Activated naive CD4-positive, alpha-beta T cell treated with anti-CD3 and anti-CD28 coated beads, Interleukin-2, amount 50 U/mL, for 16 hours (primary cell): ENCODE results near the gene SLC9A5.

ENCODE experiments used
- DNase-seq: peaks from one replicate; pipeline ENCODE4 v3.0.0-alpha.2; 2020

Gene SLC9A5, protein sequence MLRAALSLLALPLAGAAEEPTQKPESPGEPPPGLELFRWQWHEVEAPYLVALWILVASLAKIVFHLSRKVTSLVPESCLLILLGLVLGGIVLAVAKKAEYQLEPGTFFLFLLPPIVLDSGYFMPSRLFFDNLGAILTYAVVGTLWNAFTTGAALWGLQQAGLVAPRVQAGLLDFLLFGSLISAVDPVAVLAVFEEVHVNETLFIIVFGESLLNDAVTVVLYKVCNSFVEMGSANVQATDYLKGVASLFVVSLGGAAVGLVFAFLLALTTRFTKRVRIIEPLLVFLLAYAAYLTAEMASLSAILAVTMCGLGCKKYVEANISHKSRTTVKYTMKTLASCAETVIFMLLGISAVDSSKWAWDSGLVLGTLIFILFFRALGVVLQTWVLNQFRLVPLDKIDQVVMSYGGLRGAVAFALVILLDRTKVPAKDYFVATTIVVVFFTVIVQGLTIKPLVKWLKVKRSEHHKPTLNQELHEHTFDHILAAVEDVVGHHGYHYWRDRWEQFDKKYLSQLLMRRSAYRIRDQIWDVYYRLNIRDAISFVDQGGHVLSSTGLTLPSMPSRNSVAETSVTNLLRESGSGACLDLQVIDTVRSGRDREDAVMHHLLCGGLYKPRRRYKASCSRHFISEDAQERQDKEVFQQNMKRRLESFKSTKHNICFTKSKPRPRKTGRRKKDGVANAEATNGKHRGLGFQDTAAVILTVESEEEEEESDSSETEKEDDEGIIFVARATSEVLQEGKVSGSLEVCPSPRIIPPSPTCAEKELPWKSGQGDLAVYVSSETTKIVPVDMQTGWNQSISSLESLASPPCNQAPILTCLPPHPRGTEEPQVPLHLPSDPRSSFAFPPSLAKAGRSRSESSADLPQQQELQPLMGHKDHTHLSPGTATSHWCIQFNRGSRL

DNA sequence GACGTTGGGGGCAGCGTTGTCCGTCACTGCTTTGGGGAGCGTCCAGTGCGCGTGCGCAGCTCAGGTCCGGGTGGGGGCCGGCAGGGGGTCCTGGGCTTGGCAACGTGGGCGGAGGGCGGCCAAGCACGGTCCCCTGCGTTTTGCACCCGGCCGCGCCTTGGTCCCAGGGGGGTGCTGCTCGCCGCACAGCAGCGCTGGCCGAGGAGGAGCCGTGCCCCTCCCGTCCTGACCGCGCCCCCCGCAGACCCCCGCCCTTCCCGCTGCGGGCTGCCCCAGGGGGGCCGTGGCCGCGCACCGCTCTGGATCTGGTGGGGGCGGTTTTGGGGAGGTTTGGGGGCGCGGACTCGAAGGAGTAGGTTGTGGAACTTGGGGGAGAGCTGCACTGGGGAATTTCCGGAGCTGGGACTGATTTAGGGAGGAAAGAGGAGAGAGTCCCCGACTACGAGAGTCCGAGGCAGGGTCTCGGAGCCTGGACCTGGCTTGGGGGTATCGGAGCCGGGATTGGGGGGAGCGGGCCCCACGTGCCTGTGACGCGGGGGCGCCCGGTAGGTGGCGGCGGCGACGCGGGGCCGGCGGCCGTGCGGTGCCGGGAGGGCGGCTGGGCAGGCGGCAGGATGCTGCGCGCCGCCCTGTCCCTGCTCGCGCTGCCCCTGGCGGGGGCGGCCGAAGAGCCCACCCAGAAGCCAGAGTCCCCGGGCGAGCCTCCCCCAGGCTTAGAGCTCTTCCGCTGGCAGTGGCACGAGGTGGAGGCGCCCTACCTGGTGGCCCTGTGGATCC lies at the start of gene SLC9A5:
TSS of gene SLC9A5 (plus strand) at position 579 of the 777 bp plus-strand sequence. CDS start at position 615, 36 bp downstream.
- DNase-seq: peak; percentile 39

DNA sequence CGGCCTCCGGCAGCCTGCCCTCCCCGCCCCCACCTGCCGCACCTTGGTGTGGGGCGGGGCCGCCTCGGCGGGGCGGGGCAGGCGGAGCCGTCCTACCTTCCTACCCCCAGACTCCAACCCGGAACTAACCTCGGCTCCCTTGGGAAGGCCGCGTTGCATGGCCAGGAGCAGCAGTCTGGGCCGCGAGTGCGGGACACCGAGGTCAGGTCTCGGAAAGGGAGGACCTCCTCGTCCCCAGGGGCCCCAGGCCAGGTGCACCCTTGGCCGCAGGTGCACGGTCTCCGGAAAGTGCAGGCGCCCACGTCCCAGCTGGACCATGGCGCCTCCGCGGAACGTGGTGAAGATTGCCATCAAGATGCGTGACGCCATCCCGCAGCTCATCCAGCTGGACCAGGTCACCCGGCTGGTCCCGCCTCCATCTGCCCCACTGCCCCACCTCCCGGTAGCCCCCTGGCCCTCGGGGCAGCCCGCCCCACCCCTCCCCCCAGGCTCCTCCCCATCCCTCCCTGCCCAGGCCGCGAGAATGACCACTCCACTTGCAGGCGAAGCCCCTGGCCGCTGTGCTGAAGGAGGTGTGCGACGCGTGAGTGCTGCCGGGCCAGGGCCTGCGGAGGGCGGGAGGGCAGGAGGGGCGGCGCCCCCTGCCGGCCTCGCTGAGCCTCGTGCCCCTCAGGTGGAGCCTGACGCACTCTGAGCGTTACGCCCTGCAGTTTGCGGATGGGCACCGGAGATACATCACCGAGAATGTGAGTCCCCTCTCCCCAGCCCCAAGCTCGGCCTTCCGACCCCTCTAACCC lies 49.6 kb upstream of the SLC9A5 start, which contains the start of gene ELMO3:
TSS of gene ELMO3 (plus strand) at position 121 of the 797 bp plus-strand sequence. CDS start at position 317, 196 bp downstream.
- DNase-seq: no peak

DNA sequence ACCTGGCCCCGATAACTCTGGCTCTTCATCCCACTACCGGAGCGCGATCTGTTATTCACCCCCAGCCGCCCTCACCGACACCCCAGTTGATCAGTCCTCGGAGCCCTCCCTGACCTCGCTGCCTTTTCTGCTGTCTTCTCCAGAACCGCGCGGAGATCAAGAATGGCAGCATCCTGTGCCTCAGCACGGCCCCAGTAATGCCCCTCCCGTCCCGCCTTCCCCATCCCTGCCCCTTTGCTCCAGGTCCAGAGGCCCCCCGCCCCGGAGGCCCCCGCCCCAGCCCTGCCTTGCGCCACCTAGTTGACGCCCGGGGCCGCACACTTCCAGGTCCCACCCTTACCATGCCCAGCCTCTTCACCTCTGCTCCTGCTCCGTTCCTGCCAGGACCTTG lies 49.0 kb upstream of the SLC9A5 start:
- DNase-seq: no peak

DNA sequence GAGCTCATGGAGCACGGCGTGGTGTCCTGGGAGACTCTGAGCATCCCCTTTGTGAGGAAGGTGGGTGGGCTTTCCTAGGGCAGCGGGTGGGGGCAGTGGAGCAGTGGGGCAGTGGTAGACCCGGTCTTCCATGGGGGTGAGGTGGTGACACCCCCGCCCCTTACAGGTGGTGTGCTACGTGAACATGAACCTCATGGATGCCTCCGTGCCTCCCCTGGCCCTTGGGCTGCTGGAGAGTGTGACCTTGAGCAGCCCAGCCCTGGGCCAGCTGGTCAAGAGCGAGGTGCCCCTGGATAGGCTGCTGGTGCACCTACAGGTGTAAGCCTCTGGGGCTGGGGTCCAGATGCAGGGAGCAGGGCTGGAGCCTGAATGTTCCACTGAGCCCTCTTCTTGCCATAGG lies 48.3 kb upstream of the SLC9A5 start:
- no peak for DNase-seq

DNA sequence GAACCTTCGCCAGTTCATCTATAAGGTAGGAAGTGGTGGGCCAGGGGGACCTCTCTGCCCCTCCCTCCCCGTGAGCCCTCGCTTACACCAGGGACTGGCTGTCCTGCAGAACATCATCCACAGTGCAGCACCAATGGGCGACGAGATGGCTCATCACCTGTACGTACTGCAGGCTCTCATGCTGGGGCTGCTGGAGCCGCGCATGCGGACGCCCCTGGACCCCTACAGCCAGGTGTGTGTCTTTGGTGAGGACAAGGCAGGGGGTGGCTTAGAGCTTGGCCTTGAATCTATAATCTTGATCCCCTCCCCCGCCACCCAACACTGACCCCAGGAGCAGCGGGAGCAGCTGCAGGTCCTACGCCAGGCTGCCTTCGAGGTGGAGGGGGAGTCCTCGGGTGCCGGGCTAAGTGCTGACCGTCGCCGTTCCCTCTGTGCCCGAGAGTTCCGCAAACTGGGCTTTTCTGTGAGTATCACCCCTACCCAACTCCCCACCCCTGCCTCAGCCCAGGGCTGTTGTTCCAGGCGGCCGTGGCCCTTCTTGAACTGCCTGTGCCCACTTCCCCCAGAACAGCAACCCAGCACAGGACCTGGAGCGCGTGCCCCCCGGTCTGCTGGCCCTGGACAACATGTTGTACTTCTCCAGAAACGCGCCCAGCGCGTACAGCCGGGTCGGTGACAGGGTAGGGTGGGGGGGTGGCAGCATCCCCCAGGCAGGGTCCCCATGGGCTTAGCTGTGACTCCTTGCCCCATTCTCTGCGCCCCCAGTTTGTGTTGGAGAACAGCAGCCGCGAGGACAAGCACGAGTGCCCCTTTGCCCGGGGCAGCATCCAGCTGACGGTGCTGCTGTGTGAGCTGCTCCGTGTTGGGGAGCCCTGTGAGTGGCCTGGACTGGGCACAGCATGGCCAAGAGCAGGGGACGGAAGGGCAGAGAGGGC lies 47.1 kb upstream of the SLC9A5 start:
- no peak for DNase-seq

DNA sequence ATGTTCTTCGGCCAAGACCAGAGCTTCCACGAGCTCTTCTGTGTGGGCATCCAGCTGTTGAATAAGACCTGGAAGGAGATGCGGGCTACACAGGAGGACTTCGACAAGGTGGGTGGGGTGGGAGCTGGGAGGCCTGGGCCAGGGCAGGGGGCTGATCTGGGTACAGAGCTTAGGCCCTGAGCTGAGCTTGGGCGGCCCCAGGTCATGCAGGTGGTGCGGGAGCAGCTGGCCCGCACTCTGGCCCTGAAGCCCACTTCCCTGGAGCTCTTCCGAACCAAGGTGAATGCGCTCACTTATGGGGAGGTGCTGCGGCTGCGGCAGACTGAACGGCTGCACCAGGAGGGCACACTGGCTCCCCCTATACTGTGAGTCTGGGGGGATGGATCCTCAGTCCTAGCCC lies 46.4 kb upstream of the SLC9A5 start:
- no peak for DNase-seq

DNA sequence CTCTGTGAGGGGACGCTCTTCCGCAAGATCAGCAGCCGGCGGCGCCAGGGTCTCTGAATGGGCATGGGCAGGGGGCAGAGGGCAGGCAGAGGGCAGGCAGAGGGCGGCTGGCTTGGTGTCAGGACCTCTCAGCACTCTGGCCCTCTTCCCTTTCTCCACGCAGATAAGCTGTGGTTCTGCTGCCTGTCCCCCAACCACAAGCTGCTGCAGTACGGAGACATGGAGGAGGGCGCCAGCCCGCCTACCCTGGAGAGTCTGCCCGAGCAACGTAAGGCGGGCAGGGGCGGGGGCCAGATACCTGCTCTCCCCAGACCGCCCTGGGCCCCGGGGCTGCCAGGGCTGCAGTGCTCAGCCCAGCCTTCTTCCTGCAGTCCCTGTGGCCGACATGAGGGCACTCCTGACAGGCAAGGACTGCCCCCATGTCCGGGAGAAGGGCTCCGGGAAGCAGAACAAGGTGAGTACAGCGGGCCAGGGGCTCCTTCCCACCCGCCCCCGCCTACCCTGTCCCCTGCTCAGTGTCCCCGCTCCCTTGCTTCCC lies 45.8 kb upstream of the SLC9A5 start:
- DNase-seq: no peak

DNA sequence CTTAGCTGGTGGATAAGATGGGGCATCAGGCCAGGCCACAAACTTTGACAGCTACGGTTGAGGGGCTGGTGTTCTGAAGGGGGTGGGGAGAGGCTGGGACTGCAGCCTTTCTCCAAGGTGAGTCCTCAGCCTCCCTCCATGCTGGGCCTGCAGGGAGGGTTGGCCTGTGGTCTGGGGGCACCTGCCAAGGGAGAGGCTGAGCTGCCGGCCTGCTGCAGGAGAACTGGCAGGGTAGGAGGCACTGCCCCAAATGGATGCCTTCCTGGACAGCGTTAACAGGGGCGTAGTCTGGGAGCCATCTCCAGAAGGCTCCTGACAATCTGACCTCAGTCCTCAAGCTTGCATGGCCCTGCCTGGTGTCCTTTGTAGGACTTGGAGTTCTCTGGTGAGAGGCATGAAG lies 44.7 kb upstream of the SLC9A5 start:
- DNase-seq: no peak

DNA sequence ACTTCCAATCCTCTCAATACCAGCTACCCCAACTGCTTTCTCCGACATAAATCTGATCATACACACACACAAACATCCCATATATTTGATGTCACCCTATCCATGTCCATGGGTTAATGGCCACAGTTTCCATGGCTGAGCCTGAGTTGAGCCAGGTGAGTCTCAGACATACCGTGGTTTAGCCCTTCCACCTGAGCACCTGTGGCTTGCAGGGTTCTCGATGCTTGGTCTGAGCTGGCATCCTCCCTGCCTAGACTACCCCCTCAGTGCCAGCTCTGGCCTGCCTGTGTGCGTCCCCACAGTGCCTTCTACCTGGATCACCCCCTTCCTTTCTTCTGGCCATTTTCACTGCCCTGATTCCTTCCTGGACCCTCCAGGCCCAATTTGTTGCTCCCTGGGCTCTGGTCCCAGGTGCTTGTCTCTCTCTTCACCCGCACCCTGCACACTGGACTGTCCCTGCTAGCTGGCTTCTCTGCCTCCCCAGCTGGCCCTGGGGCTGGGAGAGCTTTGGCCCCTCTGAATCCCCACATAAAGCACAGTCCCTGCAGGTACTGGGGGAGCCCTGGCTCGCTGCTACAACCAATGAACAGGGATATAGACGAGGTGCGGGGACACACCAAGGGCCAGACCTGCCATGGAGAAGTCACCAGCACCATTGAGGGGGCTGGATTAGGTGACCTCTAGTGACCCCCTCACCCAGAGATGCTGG lies 42.5 kb upstream of the SLC9A5 start:
- no peak for DNase-seq

DNA sequence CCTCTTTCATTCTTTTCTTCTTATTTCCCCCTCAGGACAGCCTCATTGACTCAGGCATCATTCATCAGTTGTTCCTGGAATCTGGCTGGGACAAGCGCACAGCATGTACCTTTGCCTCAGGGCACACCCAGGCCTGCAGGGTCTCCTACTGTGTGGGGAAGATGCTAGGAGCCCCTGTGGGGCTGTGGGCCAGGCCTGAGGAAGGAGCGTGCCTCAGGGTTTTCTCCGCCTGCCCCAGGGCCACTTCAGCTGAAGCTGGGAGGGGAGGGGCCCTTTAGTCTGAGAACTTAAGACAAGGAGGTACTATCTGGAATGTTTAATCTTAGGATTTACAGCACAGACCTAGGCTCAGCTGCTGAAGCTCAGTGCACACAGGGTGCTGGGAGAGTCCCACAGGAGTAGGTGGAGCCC lies 41.9 kb upstream of the SLC9A5 start:
- no peak for DNase-seq

DNA sequence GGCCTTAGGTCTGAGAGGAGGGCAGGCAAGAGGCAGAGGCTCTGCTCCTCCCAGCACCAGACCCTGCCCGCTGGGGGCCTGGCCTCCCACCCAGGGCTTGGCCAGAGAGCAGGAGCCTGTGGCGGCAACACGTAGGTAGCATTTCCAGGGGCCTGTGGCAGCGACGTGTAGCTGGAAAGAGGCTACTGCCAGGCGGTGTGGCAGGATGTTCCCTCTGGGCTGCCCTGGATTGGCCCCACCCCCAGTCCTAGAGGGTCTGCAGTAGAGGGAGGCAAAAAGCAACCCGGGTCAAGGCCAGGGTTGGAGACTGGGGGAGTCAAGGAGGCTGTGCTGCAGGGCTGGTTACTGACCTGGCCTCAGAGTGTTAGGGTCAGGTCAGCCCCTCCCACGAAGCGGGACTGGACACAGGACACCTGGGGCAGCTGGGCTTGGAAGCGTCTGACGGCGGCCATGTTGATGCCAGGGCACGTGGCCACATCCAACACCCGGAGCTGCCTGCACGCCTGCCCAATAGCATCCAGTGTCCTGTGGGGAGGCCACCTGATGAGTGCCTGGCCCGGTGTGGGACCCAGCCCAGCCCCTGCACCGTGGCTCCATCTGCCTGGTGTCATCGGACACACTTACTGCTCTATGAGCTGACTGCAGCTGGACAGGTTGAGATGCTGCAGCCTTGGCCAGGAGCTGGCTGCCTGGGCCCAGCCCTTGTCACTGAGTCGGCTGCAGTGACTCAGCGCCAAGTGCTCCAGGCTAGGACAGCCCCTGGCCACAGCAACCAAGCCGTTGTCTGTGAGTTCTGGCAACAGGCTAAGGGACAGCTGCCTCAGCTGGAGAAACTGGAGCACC lies 41.3 kb upstream of the SLC9A5 start:
- DNase-seq: no peak

DNA sequence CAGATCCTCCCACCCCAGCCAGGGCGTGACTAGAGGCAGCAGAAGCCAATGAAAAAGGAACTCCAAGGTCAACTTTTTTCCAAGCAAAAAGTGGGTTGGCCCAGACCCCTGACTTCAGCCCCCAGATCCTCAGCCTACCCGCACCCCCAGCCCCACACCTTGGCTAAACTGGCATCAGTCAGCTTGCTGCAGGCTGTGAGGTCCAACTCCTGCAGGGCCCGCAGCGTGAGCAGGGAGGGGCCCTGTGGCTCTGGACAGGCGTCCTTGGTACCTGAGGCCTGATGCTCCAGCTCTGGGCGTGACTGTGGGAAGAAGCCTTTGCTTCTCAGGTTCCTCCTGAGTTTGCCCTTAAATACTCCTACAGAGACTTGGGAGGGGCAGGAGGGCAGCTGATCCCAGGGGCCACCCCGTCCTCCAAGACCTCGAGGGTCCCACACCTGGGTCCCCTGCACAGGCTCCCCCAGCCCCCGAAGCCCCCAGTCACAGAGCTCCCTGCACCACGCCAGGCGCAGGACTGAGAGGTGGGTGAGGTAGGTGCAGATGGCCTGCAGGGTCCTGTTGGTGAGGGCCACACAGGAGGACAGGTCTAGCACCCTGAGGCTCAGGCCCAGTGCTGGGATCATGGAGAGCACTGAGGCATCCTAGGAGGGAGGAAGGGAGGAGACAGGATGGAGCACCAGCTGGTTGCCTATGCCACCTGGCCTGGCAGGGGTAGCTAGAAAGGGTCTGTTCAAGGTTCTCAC lies 40.5 kb upstream of the SLC9A5 start:
- no peak for DNase-seq

DNA sequence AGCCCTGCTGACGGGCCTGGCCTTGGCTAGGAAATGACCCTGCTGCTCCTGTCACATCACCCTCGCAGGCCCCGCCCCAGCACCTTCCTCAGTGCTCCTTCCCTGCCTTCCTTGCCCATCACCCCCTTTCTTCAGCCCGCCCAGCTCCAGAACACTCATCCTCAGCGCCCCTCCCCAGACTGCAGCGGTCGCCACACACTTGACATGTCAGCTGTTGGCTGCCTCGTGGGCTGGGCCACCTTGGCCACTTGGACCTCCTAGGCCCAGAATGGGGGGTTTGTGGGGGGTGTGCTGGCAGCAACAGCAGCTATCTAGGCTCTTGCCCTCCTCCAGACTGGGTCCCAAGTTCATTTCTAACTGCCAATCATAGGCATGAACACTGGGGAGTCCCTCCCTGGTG lies 39.2 kb upstream of the SLC9A5 start:
- no peak for DNase-seq

DNA sequence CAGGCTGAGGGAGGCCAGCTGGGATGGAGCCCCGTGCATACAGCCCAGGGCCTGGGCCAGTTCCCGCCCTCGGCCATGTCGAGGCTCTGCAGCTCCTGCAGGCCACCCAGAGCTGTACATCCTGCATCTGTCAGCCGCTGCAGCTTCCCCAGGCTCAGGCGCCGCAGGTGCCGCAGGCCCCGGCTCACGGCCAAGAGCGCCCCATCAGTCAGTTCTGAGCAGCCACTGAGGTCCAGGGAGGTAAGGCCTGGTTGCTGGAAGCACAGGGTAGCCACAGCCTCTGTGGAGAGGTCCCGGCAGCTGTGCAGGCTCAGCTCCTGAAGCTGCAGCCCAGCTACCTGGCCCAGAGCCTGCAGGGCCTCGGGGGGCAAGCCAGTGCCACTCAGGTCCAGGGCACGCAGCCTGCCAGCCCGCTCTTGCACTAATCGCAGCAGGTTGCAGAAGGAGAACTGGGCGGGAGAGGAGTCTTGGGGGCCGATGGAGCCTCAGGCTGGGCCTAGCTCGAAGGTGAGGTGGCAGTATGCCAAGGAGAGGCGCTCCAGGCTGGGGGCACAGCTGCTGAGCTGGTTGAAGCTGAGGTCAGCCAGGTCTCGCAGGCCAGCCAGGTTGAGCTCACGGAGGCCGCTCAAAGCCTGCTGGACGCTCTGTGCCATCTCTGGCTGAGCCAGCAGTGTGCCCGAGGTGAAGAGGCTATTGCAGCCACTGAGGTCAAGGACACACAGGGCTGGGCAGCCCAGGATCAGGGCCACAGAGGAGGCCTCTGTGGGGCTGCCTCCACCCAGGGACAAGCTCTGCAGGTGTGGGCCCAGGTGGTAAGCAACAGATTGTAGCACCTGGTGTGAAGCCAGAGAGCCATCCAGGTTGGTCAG lies 38.5 kb upstream of the SLC9A5 start:
- no peak for DNase-seq

DNA sequence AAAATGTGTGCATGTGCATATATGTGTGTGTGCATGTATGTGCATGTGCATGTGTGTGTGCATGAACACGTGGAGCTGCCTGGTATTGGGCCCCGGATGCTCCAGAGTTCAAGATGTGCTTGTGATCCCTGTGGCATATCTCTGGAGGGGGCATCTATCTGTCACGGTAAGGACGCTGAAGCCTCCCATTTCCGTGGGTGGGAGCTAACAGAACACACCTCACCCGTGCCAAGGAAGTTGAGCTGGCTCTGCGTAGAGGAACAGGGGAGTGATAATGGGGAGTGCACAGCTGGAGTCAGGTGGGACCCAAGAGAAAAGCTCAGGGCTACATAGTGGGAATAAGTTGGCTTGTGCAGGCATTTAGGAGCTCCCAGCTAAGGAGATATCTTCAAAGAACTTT lies 37.1 kb upstream of the SLC9A5 start:
- no peak for DNase-seq

DNA sequence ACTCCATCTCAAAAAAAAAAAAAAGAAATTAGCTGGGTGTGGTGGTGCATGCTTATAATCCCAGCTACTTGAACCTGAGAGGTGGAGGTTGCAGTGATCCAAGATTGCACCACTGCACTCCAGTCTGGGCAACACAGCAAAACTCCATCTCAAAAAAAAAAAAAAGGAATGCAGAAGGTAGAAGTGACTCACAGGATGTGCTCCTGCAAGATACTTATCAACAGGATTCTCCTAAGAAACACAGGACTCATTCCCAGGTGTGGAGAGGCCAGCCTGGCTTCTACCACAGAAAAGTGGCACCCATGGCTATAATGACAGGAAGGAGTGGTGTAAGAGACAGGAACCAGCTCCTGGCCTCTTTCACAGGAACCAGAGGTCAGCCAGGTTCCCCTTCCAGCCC lies 36.0 kb upstream of the SLC9A5 start:
- DNase-seq: no peak
